ENCODE data around the gene MGARP.
A peak's percentile ranks its signal among the peaks of the same experiment; 100 is the strongest.
"Not testable (repeated sequence)": the region's sequence is repeated elsewhere in the genome, so short reads cannot be mapped to it uniquely, and the experiment has no call there.

Gene MGARP

DNA sequence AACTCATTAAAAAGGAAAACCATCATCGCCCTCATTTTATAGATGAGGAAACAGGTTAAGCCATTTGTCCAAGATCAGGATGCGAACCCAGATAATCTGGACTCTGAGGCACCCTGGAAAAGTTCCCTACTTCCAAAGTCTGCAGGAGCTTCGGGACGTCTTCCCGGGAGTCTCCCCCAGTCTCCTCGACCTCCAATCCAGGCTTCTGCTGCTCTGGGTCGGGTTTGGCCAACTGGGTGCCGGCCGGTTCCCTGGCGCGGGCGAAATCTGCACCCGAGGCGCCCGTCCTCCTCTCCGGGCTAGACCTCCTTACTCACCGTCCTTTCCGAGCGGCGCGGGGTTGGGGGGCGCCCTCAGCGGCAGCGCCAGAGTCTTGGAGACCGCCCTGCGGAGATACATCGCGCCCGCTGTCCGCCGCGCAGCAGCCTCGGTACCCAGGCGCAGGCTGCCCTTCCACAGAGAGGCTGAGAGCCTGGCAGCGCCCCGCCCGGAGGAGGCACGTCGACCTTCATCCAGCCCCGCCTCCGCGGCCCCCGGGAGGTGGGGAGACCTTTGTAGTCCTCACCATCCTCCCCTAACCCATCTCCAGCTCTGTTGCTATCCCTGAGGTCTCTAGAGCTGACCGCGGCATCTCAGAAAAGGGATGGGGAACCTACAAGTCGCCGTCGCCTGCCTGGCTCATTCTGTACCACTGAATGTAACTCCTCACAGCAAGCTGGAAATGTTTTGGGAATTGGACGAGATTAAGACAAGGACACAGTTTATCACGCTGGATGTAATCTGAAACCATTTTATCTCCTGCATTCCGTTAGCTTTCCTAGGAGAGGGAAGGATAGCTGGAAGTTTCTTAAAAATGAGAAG lies at the start of gene MGARP:
MGARP (minus strand) TSS at position 466 of the 861 bp plus-strand sequence; CDS start at position 399, 67 bp downstream.
- peak; percentile 41 for DNase-seq

DNA sequence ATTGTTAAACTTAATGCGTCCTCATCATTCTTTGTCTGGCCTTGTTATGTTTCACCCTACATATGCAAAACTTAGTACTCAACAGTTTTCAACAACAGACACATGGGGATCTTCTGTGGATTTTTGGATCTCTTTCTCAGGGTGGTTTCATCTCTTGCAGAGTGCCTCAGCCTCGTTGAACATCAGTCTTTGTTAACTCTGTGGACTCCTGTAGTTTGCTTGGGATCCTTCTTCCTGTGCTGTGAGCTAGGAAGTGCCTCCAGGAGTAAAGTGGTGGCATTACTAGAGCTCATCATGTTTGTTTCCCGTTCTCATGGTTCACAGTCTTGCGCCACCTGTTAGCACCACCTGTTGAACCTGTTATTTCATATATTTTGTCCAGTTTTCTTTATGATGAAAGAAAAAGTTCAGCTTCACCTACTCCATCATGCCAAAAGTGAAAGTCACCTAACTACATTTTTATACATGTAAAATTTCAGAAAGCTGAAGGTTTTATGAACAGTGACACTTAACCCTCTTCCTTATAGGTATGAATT lies 49.7 kb upstream of the MGARP start:
- no peak for DNase-seq

DNA sequence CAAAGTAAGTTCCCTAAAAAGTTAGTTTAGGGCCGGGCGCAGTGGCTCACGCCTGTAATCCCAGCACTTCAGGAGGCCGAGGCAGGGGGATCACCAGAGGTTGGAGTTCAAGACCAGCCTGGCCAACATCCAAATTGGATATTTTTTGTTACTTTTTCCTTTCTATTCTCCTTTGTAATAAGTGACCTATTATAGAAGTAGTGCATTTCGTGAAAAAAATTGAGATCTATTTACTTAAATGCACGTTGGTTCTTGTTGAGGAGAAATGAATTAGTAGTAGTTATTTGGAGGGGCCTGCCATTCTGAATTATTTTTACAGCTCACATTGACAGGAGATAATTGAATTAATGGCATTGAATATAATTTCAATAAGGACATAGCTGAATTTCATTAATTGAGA lies 44.6 kb upstream of the MGARP start:
- DNase-seq: no peak

DNA sequence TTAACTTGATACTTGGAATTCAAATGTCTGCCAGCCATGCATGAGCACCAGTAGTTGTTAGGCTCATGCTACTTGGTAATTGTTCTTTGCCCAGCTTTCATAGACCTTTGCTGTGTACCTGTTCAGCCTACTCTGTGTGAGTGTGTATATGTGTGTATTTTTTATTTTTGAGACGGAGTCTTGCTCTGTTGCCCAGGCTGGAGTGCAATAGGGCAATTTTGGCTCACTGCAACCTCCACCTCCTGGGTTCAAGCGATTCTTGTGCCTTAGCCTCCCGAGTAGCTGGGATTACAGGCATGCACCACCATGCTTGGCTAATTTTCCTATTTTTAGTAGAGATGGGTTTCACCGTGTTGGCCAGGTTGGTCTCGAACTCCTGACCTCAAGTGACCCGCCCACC lies 42.5 kb upstream of the MGARP start:
- not testable (repeated sequence) for DNase-seq

DNA sequence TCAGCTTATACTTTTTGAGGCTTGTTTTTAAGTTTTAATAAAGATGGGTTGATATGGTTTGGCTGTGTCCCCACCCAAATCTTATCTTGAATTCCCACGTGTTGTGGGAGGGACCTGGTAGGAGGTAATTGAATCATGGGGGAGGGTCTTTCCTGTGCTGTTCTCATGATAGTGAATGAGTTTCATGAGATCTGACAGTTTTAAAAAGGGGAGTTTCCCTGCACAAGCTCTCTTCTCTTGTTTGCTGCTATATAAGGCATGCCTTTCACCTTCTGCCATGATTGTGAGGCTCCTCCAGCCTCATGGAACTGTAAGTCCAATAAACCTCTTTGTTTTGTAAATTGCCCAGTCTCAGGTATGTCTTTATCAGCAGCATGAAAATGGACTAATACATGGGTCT lies 42.0 kb upstream of the MGARP start:
- DNase-seq: not testable (repeated sequence)

DNA sequence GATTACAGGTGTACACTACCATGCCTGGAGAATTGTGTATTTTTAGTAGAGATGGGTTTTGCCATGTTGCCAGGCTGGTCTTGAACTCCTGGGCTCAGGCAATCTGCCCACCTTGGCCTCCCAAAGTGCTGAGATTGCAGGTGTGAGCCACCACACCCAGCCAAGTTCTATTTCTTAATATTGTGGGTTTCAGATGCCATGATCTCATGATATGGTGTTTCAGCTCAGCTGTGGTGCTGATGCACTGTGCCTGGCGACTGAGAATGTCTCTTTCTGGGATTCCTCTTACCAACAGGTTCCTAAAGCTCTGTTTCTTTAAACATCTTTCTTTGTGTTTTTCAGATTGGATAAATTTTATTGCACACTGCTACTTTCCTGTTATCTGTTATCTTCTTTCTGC lies 39.5 kb upstream of the MGARP start:
- DNase-seq: no peak

DNA sequence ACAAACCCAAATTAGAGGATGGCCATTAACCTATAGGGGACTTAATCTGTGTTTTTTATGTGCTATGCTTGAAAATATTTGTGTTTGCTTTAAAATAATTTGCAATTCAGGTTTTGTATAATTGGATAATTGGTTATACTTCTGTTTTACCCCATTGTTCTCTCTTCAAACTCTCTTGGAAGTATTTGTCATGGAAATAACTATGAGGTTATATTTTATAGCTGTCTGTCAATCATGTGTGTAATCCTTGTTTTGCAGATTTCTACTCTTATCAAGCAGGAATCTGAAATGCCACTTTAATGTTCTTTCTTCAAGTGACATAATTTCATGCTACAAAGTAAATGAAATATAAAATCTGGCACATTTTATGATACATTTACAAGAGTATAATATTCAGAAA lies 37.6 kb upstream of the MGARP start:
- no peak for DNase-seq

DNA sequence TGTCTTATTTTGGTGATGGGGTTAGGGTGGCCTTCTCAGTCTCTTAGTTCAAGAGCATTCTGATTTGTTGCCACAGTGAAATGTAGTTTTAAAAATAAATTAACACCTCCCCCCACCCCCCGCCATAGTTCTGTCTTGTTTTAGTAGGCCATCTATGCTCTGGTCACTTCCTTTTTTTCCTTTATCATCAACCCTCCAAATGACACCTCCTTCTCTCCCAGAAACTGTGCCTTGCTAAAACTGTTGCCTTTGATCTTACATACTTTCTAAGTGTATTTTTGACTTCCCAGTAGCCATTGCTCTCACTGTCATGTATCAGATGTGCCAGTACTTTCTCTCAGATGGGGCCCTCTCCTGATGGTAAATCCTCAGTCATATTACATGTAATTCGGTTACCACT lies 36.7 kb upstream of the MGARP start:
- DNase-seq: no peak

DNA sequence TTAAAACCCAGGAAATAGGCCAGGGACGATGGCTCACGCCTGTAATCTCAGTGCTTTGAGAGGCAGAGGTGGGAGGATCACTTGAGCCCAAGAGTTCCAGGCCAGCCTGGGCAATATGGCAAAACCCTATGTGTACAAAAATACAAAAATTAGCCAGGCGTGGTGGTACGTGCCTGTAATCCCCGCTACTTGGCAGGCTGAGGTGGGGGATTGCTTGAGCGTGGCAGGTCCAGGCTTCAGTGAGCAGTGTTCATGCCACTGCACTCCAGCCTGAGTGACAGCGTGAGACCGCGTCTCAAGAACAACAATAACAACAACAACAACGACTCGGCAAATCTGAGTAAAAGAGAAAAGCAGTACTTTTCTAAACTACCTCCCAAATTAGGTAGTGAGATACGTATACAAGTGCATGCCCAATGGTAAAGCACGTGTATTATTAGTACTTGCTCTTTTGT lies 35.2 kb upstream of the MGARP start:
- DNase-seq: no peak

DNA sequence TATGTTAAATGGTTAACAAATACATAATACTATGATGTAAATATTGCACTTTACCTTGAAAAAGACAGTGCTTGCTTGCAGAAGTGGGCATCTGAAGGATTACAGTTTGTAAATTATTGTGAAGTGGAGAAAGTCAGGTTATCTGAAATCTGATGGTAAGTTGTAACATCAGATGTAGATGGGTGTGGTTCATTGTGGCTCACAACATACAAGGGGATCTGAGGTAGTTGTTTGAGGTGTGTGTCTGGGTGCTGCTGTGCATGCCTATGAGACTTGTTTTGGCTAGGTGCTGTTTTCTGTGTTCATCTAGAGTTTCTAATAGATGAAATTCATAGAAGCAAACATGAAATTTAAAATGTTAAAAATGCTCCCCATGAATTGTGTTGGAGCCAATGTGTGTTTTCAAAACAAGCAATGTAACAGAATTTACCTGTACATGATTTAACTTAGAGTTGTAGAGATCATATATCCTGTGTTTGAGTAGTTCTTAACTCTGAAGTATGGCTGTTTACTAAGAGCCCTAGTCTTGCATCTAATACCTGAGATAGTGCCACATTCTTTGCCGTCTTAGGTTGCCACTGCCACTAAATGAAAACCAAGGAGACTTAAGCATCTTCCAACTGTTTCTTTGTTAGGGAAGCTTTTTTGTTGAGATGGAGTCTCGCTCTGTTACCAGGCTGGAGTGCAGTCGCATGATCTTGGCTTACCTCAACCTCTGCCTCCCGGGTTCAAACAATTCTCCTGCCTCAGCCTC lies 34.2 kb upstream of the MGARP start:
- DNase-seq: no peak

DNA sequence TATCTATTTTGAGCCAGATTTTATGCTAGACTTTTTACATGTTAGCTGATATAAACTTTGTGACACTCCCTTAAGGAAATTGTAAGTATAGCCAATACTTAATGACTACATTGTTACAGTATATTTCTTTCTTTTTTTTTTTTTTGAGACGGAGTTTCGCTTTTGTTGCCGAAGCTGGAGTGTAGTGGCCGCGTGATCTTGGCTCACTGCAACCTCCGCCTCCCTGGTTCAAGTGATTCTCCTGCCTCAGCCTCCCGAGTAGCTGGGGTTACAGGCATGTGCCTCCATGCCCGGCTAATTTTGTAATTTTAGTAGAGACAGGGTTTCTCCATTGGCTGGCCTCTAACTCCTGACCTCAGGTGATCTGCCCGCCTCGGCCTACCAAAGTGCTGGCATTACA lies 33.4 kb upstream of the MGARP start:
- not testable (repeated sequence) for DNase-seq

DNA sequence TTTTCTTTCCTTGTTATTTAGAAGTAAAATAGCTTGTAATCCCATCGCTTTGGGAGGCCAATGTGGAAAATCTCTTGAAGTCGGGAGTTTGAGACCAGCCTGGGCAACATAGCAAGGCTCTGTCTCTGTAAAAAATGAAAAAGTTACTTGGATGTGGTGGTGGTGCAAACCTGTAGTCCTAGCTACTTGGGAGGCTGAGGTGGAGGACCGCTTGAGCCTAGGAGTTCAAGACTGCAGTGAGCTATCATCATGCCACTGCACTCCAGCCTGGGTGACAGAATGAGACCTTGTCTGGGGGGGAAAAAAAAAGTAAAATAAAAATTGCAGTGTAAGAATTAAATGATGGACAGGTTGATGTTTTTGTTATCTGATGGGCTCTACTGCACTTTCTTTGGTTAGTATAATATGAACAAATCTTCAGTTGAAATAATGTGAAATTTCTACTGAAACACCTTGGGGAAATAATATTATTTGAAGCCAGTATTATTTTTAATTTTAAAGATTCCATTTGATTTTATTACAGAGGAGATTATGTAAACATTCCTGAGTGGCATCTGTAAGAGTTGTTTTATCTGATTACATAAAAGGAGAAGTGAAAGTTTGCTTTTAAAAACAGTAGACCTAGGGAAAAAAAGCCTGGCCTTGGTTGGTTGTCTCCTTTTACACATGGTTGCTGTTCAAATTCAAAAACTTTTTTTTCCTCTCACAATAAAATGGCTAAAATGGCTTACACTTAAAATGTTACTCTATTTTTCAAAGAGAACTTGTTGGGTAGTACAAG lies 32.7 kb upstream of the MGARP start:
- no peak for DNase-seq

DNA sequence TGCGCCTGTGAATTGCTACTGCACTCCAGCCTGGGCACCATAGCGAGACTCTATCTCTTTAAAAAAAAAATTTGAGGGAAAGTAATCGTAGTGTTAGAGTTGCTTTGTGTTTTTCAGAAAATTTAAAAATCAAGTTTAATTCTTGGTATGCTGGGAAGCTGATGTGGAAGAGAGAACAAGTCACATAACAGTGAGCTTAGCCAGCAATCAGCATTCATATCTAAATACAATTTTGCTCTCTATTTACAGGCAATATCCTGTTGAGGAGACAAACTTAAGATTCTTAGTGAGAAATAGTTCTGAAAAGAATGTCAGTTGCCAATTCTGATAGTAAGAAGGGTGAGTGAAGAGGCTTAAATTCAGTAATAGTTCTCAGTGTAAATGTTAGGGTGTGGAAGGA lies 31.9 kb upstream of the MGARP start:
- DNase-seq: no peak

DNA sequence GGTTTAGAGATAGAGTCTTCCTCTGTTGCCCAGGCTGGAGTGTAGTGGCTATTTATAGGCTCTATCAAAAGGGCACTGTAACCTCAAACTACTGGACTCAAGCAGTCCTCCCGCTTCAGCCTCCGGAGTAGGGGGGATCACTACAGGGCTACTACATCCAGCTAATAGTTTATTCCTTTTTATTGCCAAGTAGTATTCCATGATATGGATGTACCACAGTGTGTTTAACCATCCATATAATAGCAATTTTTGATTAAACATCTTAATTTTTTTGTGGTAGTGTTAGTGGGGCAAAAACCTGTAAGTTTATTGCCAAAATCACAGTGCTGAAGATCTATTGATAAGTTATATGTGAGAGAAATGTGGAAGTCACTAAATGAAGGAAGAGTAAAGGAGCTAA lies 24.9 kb upstream of the MGARP start:
- no peak for DNase-seq

DNA sequence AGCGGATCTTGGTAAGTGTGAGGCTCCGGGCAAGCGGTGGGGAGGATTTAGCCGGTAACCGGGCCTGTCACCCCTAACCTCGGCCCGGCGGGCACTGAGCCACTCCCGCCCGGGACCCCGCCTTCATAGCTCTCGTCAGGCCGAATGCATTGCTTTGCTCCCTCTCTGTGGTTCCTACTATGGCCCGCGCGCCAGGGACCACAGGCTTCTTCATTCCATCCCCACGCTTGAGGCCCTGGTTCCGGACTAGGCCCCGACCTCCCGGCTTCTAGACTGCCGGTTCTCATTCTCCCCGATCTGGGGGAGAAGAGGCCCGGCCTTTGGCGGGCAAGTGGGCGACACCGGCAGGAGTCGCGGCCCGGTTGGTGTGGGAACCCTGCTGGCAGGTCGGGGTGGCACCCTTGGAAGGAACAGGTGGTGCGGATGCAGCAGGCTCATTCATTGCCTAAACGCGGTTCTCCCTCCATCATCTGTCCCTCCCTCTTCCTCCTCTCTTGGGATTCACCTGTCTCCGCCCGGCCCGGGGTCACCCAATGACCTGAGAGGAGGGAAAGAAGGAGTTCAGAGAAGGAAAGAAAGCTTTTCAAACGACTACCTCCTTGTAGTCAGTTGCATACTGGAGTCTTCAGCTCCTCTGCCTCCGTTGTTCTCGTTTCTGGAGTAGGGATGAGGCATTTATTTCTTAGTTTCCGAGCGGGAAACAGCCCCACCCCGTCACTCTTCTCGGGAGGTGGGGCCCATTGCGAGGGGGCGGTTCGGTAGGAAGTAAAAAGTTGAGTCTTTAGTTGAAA lies 22.0 kb upstream of the MGARP start, which contains the start of gene NDUFC1:
NDUFC1 (minus strand) TSS at position 657 of the 791 bp plus-strand sequence. CDS start 6,679 bp downstream, outside the sequence.
- peak; percentile 74 for DNase-seq

DNA sequence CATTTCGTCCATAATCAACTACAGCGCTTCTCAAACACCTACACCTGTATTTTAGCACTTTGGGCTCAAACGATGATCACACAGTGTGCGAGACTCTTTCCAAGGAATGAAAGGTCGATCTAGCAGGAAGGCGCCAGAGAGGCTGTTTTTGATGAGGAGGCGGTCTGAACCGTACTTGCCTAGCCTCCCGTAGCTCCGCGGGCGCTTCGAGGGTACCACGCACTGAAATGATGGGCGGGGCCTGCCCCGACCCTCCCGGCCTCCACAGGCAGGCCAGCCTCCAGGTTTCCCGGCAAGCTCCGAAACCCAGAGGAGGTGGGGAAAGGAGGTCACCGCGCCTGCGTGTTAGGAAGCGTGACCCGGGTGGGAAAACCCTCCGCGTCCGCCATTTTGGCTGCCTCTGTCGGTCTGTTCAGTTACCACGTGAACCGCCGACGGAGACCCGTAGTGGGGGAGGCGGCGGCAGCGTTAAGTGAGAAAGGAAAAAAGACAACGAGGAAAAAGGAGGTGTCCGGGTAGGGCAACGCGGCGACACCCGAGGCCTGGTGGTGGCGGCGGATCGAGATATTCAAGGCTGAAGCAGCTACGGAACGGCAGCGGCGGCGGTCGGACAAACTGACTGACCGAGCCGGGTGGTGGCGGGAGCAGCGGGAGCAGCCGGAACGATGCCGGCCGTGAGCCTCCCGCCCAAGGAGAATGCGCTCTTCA lies 21.2 kb upstream of the MGARP start, which contains the start of gene NAA15:
NAA15 (plus strand) TSS at position 393 of the 708 bp plus-strand sequence; CDS start at position 666, 273 bp downstream.
- peak; percentile 96 for DNase-seq

DNA sequence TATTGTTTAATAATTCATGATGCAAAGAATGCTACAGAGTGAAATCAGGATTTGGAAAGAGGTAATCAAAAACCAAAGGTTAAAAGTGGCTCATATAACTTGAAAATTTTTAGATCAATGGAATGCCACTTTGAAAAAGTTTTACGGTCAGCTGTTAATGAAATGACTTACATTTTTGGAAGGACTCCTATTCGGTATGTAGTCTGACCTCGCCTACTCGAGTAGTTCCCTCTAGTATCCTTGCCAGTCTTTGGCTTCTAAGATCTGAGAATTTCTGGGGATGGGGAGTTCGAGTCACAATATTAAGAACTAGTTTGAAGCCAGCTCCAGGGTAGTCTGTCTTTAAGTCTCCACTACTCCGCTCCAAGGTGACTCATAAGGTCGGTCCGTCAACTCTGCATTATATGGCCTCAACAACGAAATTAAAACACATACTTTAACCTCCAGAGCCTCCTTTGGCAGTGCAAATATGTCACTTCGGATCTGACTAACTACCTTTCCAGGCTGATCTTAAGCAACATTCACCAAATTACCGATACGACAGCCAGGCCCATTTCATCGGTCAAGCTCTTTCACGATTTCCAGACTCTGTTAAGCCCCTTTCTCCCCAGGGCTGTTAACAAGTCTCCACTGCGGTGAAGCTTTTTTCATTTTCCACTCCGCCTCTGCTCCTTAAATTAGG lies 20.5 kb upstream of the MGARP start:
- no peak for DNase-seq

DNA sequence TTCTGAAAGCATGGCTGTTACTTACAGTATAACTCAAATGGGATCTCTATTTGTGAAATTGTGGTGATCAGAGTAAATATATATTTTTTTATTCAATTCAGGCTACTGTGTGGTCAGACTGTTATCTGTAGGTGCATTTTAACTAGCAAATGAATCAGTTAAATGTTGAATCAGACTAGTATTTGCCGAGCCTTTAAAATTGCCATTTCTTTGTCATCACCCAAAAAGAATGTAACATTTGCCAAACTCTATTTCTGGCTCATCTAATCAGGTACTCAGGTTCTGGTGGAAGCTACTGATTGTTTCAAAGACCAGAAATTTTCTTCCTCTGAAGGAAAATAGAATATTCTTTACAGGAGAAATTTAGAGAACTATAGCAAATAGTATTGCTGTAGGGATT lies 19.5 kb upstream of the MGARP start:
- no peak for DNase-seq

DNA sequence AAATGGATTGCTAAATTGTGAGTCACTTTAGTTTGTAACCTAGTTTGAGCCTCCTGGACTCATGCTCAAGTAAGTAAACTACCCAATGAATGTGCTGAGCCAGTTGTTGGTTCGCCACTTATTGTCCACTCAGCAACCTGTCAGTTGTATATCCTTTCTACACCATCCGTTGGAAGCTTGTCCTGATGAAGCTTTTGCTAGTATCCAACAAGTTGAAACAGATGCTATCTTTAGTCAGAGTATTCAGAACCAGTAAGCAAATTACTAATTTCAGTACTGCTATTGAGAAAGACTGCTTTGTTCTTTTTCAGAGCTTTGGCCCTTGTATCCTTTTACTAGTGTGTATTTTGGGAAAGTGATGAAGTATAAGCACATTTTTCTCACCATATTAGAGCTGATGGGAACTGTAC lies 17.0 kb upstream of the MGARP start:
- no peak for DNase-seq

DNA sequence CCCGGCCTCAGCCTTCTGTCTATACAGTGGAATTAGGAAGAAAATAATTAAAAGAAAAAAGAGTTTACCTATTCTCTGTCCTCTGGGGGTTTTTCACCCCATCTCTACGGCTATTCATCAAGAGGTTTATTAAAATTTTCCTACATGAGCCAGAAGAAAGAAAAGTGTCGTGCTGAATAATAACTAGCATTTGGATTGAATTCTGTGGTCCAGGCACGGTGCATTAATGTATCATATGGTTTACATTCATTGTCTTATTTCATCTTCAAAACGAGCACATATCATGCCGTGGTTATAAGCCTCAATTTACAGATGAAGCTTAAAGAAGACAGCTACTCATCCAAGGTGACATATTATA lies 15.9 kb upstream of the MGARP start:
- no peak for DNase-seq

Measured in activated T-cell treated with anti-CD3 and anti-CD28 coated beads, Interleukin-2, amount 50 U/mL, for 1 hour (primary cell).